ENCODE results near the gene AQP10. TPM values are rescaled to one million over a fixed set of nuclear protein-coding genes. Genes with fewer than 3 reads are reported as not detected.
A peak's percentile ranks its signal among the peaks of the same experiment; 100 is the strongest.
"Not testable (repeated sequence)": the region's sequence is repeated elsewhere in the genome, so short reads cannot be mapped to it uniquely, and the experiment has no call there.

Gene AQP10
- total RNA-seq, 1 donor from 2014 or later = 0.16 TPM

GRCh38 chr1:154318386-154318785 is 2.5 kb upstream of the AQP10 start:
- Histone ChIP-seq H3K4me3 (no peak overlapping the region), H3K27ac (replicated peaks) (no peak overlapping the region), H3K4me1 (peaks cover 9% of the 10 kb centered on the region), H3K36me3 (no peaks in the 10 kb centered on the region), H3K9me3 (replicated peaks) (peaks cover 14% of the 10 kb centered on the region), H3K27me3 (ENCODE audit: low read depth) (no peaks in the 10 kb centered on the region)
- no peak for DNase-seq
- no peak for TF ChIP-seq CTCF (IDR thresholded peaks at IDR 0.05; ENCODE audit: borderline replicate concordance)
- intact Hi-C loops (cut with micrococcal nuclease) = no loop called here

DNA sequence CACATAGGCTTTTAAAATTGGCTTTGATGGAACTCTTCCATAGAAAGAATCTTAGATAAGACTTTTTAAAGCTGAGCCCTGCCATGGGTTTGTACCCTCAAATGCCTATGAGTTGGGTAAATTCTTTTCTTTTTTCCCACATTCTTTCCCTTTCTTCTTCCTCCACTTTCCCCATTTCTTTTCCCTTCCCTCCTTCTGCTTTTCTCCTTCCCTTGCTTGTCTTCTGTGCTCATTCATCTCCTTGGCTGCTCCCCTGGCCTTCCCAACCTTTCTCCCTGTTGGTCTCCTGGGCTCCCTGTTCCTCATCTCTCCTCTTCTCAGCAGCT is 679 bp downstream of the AQP10 start:
- H3K36me3 ChIP-seq; DNase-seq; H3K9me3 ChIP-seq (replicated peaks); H3K27ac ChIP-seq (replicated peaks); H3K4me3 ChIP-seq; intact Hi-C loops (cut with micrococcal nuclease); H3K27me3 ChIP-seq (ENCODE audit: low read depth): not testable (repeated sequence)
- peaks cover 33% of the 10 kb centered on the region for H3K4me1 ChIP-seq

DNA sequence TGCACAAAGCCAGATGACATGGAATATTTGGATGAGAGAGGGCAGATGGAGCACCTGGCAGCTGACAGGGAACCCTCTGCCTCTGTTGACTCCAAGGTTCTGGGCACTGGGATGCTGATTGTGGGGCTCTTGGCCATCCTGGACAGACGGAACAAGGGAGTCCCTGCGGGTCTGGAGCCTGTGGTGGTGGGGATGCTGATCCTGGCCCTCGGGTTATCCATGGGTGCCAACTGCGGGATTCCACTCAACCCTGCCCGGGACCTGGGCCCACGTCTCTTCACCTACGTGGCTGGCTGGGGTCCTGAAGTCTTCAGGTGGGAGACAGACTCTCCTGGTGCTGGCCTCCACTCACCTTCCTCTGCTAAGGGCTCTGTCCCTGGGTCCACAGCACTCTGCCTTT is 2.6 kb downstream of the AQP10 start:
- Histone ChIP-seq H3K4me3 (no peak overlapping the region), H3K36me3 (no peaks in the 10 kb centered on the region), H3K4me1 (peaks cover 52% of the 10 kb centered on the region), H3K9me3 (replicated peaks) (no peaks in the 10 kb centered on the region), H3K27me3 (ENCODE audit: low read depth) (no peaks in the 10 kb centered on the region), H3K27ac (replicated peaks) (no peak overlapping the region)
- intact Hi-C loops (cut with micrococcal nuclease) = no loop called here
- DNase-seq = no peak
- no peak for TF ChIP-seq CTCF (IDR thresholded peaks at IDR 0.05; ENCODE audit: borderline replicate concordance)

GRCh38 chr1:154324241-154324640 is 3.3 kb downstream of the AQP10 start:
- H3K4me3 ChIP-seq = peak overlapping the region; percentile 85
- no peaks in the 10 kb centered on the region for H3K27me3 ChIP-seq (ENCODE audit: low read depth)
- H3K27ac ChIP-seq (replicated peaks) = no peak overlapping the region
- intact Hi-C loops (cut with micrococcal nuclease) = no loop called here
- DNase-seq = no peak
- H3K4me1 ChIP-seq = peaks cover 58% of the 10 kb centered on the region
- TF ChIP-seq CTCF (IDR thresholded peaks at IDR 0.05; ENCODE audit: borderline replicate concordance) = no peak
- H3K36me3 ChIP-seq = no peaks in the 10 kb centered on the region
- H3K9me3 ChIP-seq (replicated peaks) = no peaks in the 10 kb centered on the region

GRCh38 chr1:154324669-154325582 is 4.0 kb downstream of the AQP10 start, which contains the start of gene ATP8B2:
Gene ATP8B2, plus strand, starts transcription at chr1:154325525. Its CDS starts 2,617 bp downstream, at chr1:154328142.
- H3K9me3 ChIP-seq (replicated peaks) = no peaks in the 10 kb centered on the region
- H3K36me3 ChIP-seq = no peaks in the 10 kb centered on the region
- intact Hi-C loops (cut with micrococcal nuclease) = no loop called here
- H3K4me3 ChIP-seq = peak within 1 kb of the TSS; percentile 85
- TF ChIP-seq CTCF (IDR thresholded peaks at IDR 0.05; ENCODE audit: borderline replicate concordance) = peak; percentile 94
- H3K4me1 ChIP-seq = peaks cover 65% of the 10 kb centered on the region
- DNase-seq = peak; percentile 68
- no peaks in the 10 kb centered on the region for H3K27me3 ChIP-seq (ENCODE audit: low read depth)
- H3K27ac ChIP-seq (replicated peaks) = peak within 1 kb of the TSS; percentile 90
